IMR-90 (cell line): ENCODE measurements around the gene CD300LB. TPM values are rescaled to one million over a fixed set of nuclear protein-coding genes. Genes with fewer than 3 reads are reported as not detected.

Source experiments
- ATAC-seq: fragments of 200-7000 bp; cut with Tn5 transposase; 2 replicates; pipeline ENCODE4 v1.9.1; 2020; ENCODE audit warnings: low read depth, mild to moderate bottlenecking, moderate library complexity
- BruUV-seq: library from RNA; stranded (reverse); fragments of 400-500 nt; replicated peaks from 2 replicates; lab custom pipeline; 2021; lab: Mats Ljungman, UMichigan
- CTCF ChIA-PET: fragments of 300-600 bp; formaldehyde crosslinking; extraction: SDS; loops from one replicate; lab custom pipeline; 2021; ENCODE audit warnings: antibody characterized with exemption; lab: Yijun Ruan, JAX
- POLR2A ChIA-PET: fragments of 300-600 bp; sonication (Branson Sonifier 250); formaldehyde crosslinking; loops from one replicate; lab custom pipeline; 2022; ENCODE audit warnings: antibody characterized with exemption; ENCODE audit not compliant: unreplicated experiment; lab: Charles Lee
- DNase-seq: peaks from one replicate; pipeline ENCODE4 v3.0.0; 2013
- H2AFZ ChIP-seq: replicated peaks from 2 replicates; pipeline ENCODE3; 2013; ENCODE audit warnings: low read length, mild to moderate bottlenecking; ENCODE audit not compliant: poor library complexity
- H2AK5ac ChIP-seq: 2 replicates; pipeline ENCODE4 v1.6.1; 2013; ENCODE audit warnings: low read depth, low read length, inconsistent platforms
- H2AK9ac ChIP-seq: replicated peaks from 2 replicates; pipeline ENCODE3; 2013; ENCODE audit warnings: mild to moderate bottlenecking, low read depth, low read length, moderate library complexity; ENCODE audit not compliant: poor library complexity
- H2BK120ac ChIP-seq: 2 replicates; pipeline ENCODE4 v1.6.1; 2013; ENCODE audit warnings: low read depth, low read length, inconsistent platforms
- H2BK15ac ChIP-seq: 3 replicates; pipeline ENCODE4 v1.6.1; 2013; ENCODE audit warnings: low read depth, low read length, inconsistent platforms
- H2BK20ac ChIP-seq: 2 replicates; pipeline ENCODE4 v1.6.1; 2013; ENCODE audit warnings: low read depth, mild to moderate bottlenecking, inconsistent platforms, low read length, moderate library complexity
- H2BK5ac ChIP-seq: 2 replicates; pipeline ENCODE4 v1.6.1; 2013; ENCODE audit warnings: mild to moderate bottlenecking, low read depth, low read length, inconsistent platforms; ENCODE audit not compliant: poor library complexity, severe bottlenecking
- H3K14ac ChIP-seq: replicated peaks from 2 replicates; pipeline ENCODE4 v1.6.1; 2013; ENCODE audit warnings: low read depth, low read length, inconsistent platforms
- H3K18ac ChIP-seq: 2 replicates; pipeline ENCODE4 v1.6.1; 2013; ENCODE audit warnings: low read depth, low read length, control low read depth
- H3K23ac ChIP-seq: 2 replicates; pipeline ENCODE4 v1.6.1; 2013; ENCODE audit warnings: low read depth, low read length, inconsistent platforms
- H3K27ac ChIP-seq: 2 replicates; pipeline ENCODE4 v1.5.1; 2013; ENCODE audit warnings: mild to moderate bottlenecking, control low read depth, low read length; ENCODE audit not compliant: insufficient read depth
- H3K27me3 ChIP-seq: 2 replicates; pipeline ENCODE4 v1.6.1; 2013; ENCODE audit warnings: low read length; ENCODE audit not compliant: control insufficient read depth, insufficient read depth
- H3K36me3 ChIP-seq: 2 replicates; pipeline ENCODE4 v1.6.1; 2013; ENCODE audit warnings: low read length, mixed read lengths; ENCODE audit not compliant: control insufficient read depth, insufficient read depth
- H3K4ac ChIP-seq: 2 replicates; pipeline ENCODE4 v1.6.1; 2013; ENCODE audit warnings: low read depth, low read length, inconsistent platforms
- H3K4me1 ChIP-seq: 2 replicates; pipeline ENCODE4 v1.6.1; 2013; ENCODE audit warnings: low read length, mixed read lengths; ENCODE audit not compliant: control insufficient read depth, insufficient read depth
- H3K4me2 ChIP-seq: 2 replicates; pipeline ENCODE4 v1.6.1; 2013; ENCODE audit warnings: low read depth, mild to moderate bottlenecking, control low read depth, low read length, moderate library complexity
- H3K4me3 ChIP-seq: 2 replicates; pipeline ENCODE4 v1.5.1; 2013; ENCODE audit warnings: low read depth, mild to moderate bottlenecking, control low read depth, low read length, moderate library complexity; ENCODE audit not compliant: insufficient read depth
- H3K56ac ChIP-seq: 2 replicates; pipeline ENCODE4 v1.6.1; 2013; ENCODE audit warnings: low read length, inconsistent platforms; ENCODE audit not compliant: insufficient read depth; ENCODE audit errors: extremely low read depth
- H3K79me1 ChIP-seq, 2 experiments: 2 replicates each; pipeline ENCODE4 v1.6.1; 2013; ENCODE audit warnings: low read length in 2 of 2, inconsistent platforms in 1 of 2, low read depth in 1 of 2
- H3K9ac ChIP-seq: 2 replicates; pipeline ENCODE4 v1.6.1; 2013; ENCODE audit warnings: low read depth, low read length, control low read depth
- H3K9me1 ChIP-seq: 2 replicates; pipeline ENCODE4 v1.6.1; 2013; ENCODE audit warnings: low read length, inconsistent platforms; ENCODE audit not compliant: insufficient read depth
- H3K9me3 ChIP-seq: 2 replicates; pipeline ENCODE4 v1.6.1; 2013; ENCODE audit warnings: low read length; ENCODE audit not compliant: control insufficient read depth, insufficient read depth
- H4K20me1 ChIP-seq: 2 replicates; pipeline ENCODE4 v1.6.1; 2013; ENCODE audit warnings: low read length, inconsistent platforms; ENCODE audit not compliant: insufficient read depth
- H4K5ac ChIP-seq: 2 replicates; pipeline ENCODE4 v1.6.1; 2013; ENCODE audit warnings: mild to moderate bottlenecking, low read depth, low read length, control low read depth
- H4K8ac ChIP-seq, 2 experiments: 2 replicates each; pipeline ENCODE4 v1.6.1; 2013; ENCODE audit warnings: low read depth in 2 of 2, low read length in 2 of 2, control low read depth in 1 of 2, inconsistent platforms in 1 of 2
- H4K91ac ChIP-seq: 2 replicates; pipeline ENCODE4 v1.6.1; 2013; ENCODE audit warnings: low read depth, low read length, inconsistent platforms; ENCODE audit not compliant: insufficient read depth
- BHLHE40 ChIP-seq: fragments of 150-350 bp; IDR thresholded peaks from 2 replicates; pipeline ENCODE4 v1.6.1; 2016; ENCODE audit warnings: mild to moderate bottlenecking, low read depth, low read length
- CEBPB ChIP-seq: IDR thresholded peaks from 2 replicates; pipeline ENCODE4 v1.6.1; 2012; ENCODE audit warnings: low read depth, low read length, improper control_type of control experiment
- CHD1 ChIP-seq: IDR thresholded peaks from 2 replicates; pipeline ENCODE4 v1.6.1; 2012; ENCODE audit warnings: low read depth, low read length, improper control_type of control experiment
- CTCF ChIP-seq: conservative IDR thresholded peaks from 2 replicates; pipeline ENCODE4 v1.5.1; 2012; ENCODE audit warnings: mild to moderate bottlenecking, low read depth, low read length, improper control_type of control experiment
- ELK1 ChIP-seq: fragments of 150-350 bp; IDR thresholded peaks from 2 replicates; pipeline ENCODE4 v1.6.1; 2016; ENCODE audit warnings: low read depth, mild to moderate bottlenecking, low read length, moderate library complexity, borderline replicate concordance
- FOS ChIP-seq: fragments of 150-350 bp; IDR thresholded peaks from 2 replicates; pipeline ENCODE4 v1.6.1; 2016; ENCODE audit warnings: low read depth, low read length
- MAFK ChIP-seq: IDR thresholded peaks from 2 replicates; pipeline ENCODE4 v1.6.1; 2012; ENCODE audit warnings: low read depth, low read length, improper control_type of control experiment
- MAZ ChIP-seq: IDR thresholded peaks from 2 replicates; pipeline ENCODE4 v1.6.1; 2012; ENCODE audit warnings: low read depth, mild to moderate bottlenecking, low read length, improper control_type of control experiment, moderate library complexity, borderline replicate concordance
- NFE2L2 ChIP-seq: fragments of 150-350 bp; IDR thresholded peaks from 2 replicates; pipeline ENCODE4 v1.6.1; 2016; ENCODE audit warnings: low read depth, mild to moderate bottlenecking, low read length
- POLR2A ChIP-seq: IDR thresholded peaks from 2 replicates; pipeline ENCODE4 v1.6.1; 2012; ENCODE audit warnings: mild to moderate bottlenecking, low read depth, low read length
- RAD21 ChIP-seq: IDR thresholded peaks from 2 replicates; pipeline ENCODE4 v1.6.1; 2012; ENCODE audit warnings: low read length, improper control_type of control experiment
- RCOR1 ChIP-seq: IDR thresholded peaks from 2 replicates; pipeline ENCODE4 v1.6.1; 2012; ENCODE audit warnings: mild to moderate bottlenecking, low read length, improper control_type of control experiment; ENCODE audit not compliant: insufficient replicate concordance
- SMC3 ChIP-seq: fragments of 150-350 bp; IDR thresholded peaks from 2 replicates; pipeline ENCODE4 v1.6.1; 2016; ENCODE audit warnings: low read depth, mild to moderate bottlenecking, antibody characterized with exemption, low read length, moderate library complexity
- USF2 ChIP-seq: fragments of 150-350 bp; IDR thresholded peaks from 2 replicates; pipeline ENCODE4 v1.6.1; 2017; ENCODE audit warnings: mild to moderate bottlenecking, antibody characterized with exemption, low read length, low read depth
- WGBS, 2 experiments: methylation state at CpG; one replicate each; pipeline versions ENCODE4 v1.1.5 to v1.1.7; 2013; ENCODE audit warnings: missing lambda C conversion rate in 2 of 2; ENCODE audit not compliant: insufficient read length in 1 of 2; ENCODE audit errors: extremely low coverage in 2 of 2; 5-methylcytosine and 5-hydroxymethylcytosine counted together
- dilution Hi-C: fragments of 300-500 bp; cut with HindIII; formaldehyde crosslinking; loops from one replicate; pipeline ENCODE4 v1.14.3; 2018; ENCODE audit warnings: low sequenced_read_pairs; ENCODE audit not compliant: unreplicated experiment
- in situ Hi-C: fragments of 300-500 bp; cut with MboI; formaldehyde crosslinking; loops from 3 replicates; pipeline ENCODE4 v1.14.3; 2019; ENCODE audit warnings: low sequenced_read_pairs, inconsistent platforms, mixed read lengths
- intact Hi-C: fragments of 100-400 bp; cut with micrococcal nuclease; formaldehyde crosslinking; loops from 2 replicates; pipeline ENCODE4 v1.10.0; 2022
- polyA plus RNA-seq, 3 experiments: library from polyadenylated mRNA; depleted of rRNA; stranded (reverse); fragments of >200 nt; gene quantifications; 2 replicates each; pipeline ENCODE4 v1.2.3, GENCODE V29; 2012; ENCODE audit warnings: low replicate concordance in 1 of 3
- total RNA-seq: library from RNA; depleted of rRNA; stranded (reverse); fragments of >200 nt; gene quantifications from 2 replicates; pipeline ENCODE4 v1.2.3, GENCODE V29; 2012

Gene CD300LB
- total and polyA plus RNA-seq, 2 of the 4 experiments (the other 2 are of a cell fraction) = not detected

- Histone ChIP-seq H3K9me3 (peaks cover 47% of the 10 kb centered on the region), H3K4me2 (no peak overlapping the region), H3K9ac (no peak overlapping the region), H2BK15ac (no peak overlapping the region), H3K9me1 (no peaks in the 10 kb centered on the region), H3K23ac (no peak overlapping the region), H3K27me3 (no peaks in the 10 kb centered on the region), H3K4me1 (no peaks in the 10 kb centered on the region), H3K14ac (no peak overlapping the region), H4K91ac (no peak overlapping the region), H2AFZ (no peak overlapping the region), H2AK9ac (no peak overlapping the region), H2BK120ac (no peak overlapping the region), H2BK5ac (no peak overlapping the region), H3K18ac (no peak overlapping the region), H3K56ac (no peak overlapping the region), H3K4ac (no peak overlapping the region), H4K8ac (no peak overlapping the region), H4K5ac (no peak overlapping the region), H2AK5ac (no peak overlapping the region), H3K4me3 (no peak overlapping the region), H2BK20ac (no peak overlapping the region), H3K36me3 (no peaks in the 10 kb centered on the region), H4K20me1 (no peaks in the 10 kb centered on the region), H3K27ac (no peak overlapping the region), H3K79me1 (no peaks in the 10 kb centered on the region)
- ChIA-PET CTCF (no interaction called here), POLR2A (no interaction called here)
- dilution Hi-C loops = no loop called here
- WGBS, 2 experiments = 33% methylated on average over 1 of the region's 3 CpGs; no CpG with 5 or more reads in 1 of the 2 experiments
- DNase-seq (no peak), ATAC-seq (no peak)
- in situ Hi-C loops = no loop called here
- intact Hi-C loops = no loop called here
- BruUV-seq = no TSS peak
- no peak for TF ChIP-seq RAD21
- no peak for TF ChIP-seq CEBPB
- TF ChIP-seq NFE2L2 = no peak
- TF ChIP-seq CHD1 = no peak
- no peak for TF ChIP-seq MAFK
- no peak for TF ChIP-seq USF2
- no peak for TF ChIP-seq SMC3
- no peak for TF ChIP-seq POLR2A
- no peak for TF ChIP-seq RCOR1
- TF ChIP-seq MAZ = no peak
- no peak for TF ChIP-seq FOS
- no peak for TF ChIP-seq ELK1
- no peak for TF ChIP-seq BHLHE40
- no peak for TF ChIP-seq CTCF
Measured at GRCh38 chr17:74526681-74527080, 4.6 kb downstream of the CD300LB start.
